Activated naive CD8-positive, alpha-beta T cell (primary cell): ENCODE measurements around the gene DNAH17.

Experiments used
- H3K27ac Mint-ChIP-seq: one replicate; pipeline ENCODE4 v1.8.0; 2021; ENCODE audit warnings: mixed read lengths
- H3K27me3 Mint-ChIP-seq: one replicate; pipeline ENCODE4 v1.8.0; 2021; ENCODE audit warnings: mixed read lengths
- H3K36me3 Mint-ChIP-seq: one replicate; pipeline ENCODE4 v1.8.0; 2021; ENCODE audit warnings: mixed read lengths
- H3K4me1 Mint-ChIP-seq: one replicate; pipeline ENCODE4 v1.8.0; 2021; ENCODE audit warnings: low read depth, mixed read lengths
- H3K4me3 Mint-ChIP-seq: one replicate; pipeline ENCODE4 v1.8.0; 2021; ENCODE audit warnings: mild to moderate bottlenecking, mixed read lengths
- H3K9me3 Mint-ChIP-seq: one replicate; pipeline ENCODE4 v1.8.0; 2021; ENCODE audit warnings: low read depth, mixed read lengths

The DNAH17 gene

GRCh38 chr17:78494696-78495330 lies 82.4 kb downstream of the DNAH17 start:
- Mint-ChIP-seq H3K27me3 (no peaks in the 10 kb centered on the region), H3K4me3 (no peak overlapping the region), H3K4me1 (no peaks in the 10 kb centered on the region), H3K27ac (no peak overlapping the region), H3K9me3 (no peaks in the 10 kb centered on the region), H3K36me3 (no peaks in the 10 kb centered on the region)

- no peak overlapping the region for H3K4me3 Mint-ChIP-seq
- H3K27me3 Mint-ChIP-seq = no peaks in the 10 kb centered on the region
- H3K4me1 Mint-ChIP-seq = no peaks in the 10 kb centered on the region
- H3K36me3 Mint-ChIP-seq = no peaks in the 10 kb centered on the region
- H3K9me3 Mint-ChIP-seq = no peaks in the 10 kb centered on the region
- H3K27ac Mint-ChIP-seq = no peak overlapping the region
Measured at GRCh38 chr17:78493853-78494695, 83.1 kb downstream of the DNAH17 start.

- no peaks in the 10 kb centered on the region for H3K27me3 Mint-ChIP-seq
Measured at GRCh38 chr17:78493450-78493849, 83.7 kb downstream of the DNAH17 start.

GRCh38 chr17:78492116-78492799 lies 84.9 kb downstream of the DNAH17 start:
- Mint-ChIP-seq H3K9me3 (no peaks in the 10 kb centered on the region), H3K27me3 (no peaks in the 10 kb centered on the region), H3K4me3 (no peak overlapping the region), H3K4me1 (no peaks in the 10 kb centered on the region), H3K36me3 (no peaks in the 10 kb centered on the region), H3K27ac (no peak overlapping the region)

More at GRCh38 chr17:78493450-78493849, 83.7 kb downstream of the DNAH17 start:
- H3K27ac Mint-ChIP-seq = no peak overlapping the region
- H3K4me3 Mint-ChIP-seq = no peak overlapping the region
- H3K9me3 Mint-ChIP-seq = no peaks in the 10 kb centered on the region
- no peaks in the 10 kb centered on the region for H3K4me1 Mint-ChIP-seq
- H3K36me3 Mint-ChIP-seq = no peaks in the 10 kb centered on the region

GRCh38 chr17:78491236-78492115 lies 85.7 kb downstream of the DNAH17 start:
- Mint-ChIP-seq H3K9me3 (no peaks in the 10 kb centered on the region), H3K27ac (no peak overlapping the region), H3K4me3 (no peak overlapping the region)

GRCh38 chr17:78490673-78491072 lies 86.5 kb downstream of the DNAH17 start:
- no peak overlapping the region for H3K4me3 Mint-ChIP-seq
- H3K9me3 Mint-ChIP-seq = no peaks in the 10 kb centered on the region
- H3K27me3 Mint-ChIP-seq = no peaks in the 10 kb centered on the region
- H3K4me1 Mint-ChIP-seq = no peaks in the 10 kb centered on the region
- no peaks in the 10 kb centered on the region for H3K36me3 Mint-ChIP-seq
- H3K27ac Mint-ChIP-seq = no peak overlapping the region

More at GRCh38 chr17:78491236-78492115, 85.7 kb downstream of the DNAH17 start:
- Mint-ChIP-seq H3K27me3 (no peaks in the 10 kb centered on the region), H3K36me3 (no peaks in the 10 kb centered on the region), H3K4me1 (no peaks in the 10 kb centered on the region)

- no peaks in the 10 kb centered on the region for H3K36me3 Mint-ChIP-seq
- H3K9me3 Mint-ChIP-seq = no peaks in the 10 kb centered on the region
- no peaks in the 10 kb centered on the region for H3K4me1 Mint-ChIP-seq
- no peak overlapping the region for H3K27ac Mint-ChIP-seq
- H3K27me3 Mint-ChIP-seq = no peaks in the 10 kb centered on the region
- H3K4me3 Mint-ChIP-seq = no peak overlapping the region
Measured at GRCh38 chr17:78490156-78490555, 87.0 kb downstream of the DNAH17 start.

- Mint-ChIP-seq H3K9me3 (no peaks in the 10 kb centered on the region), H3K4me1 (peaks cover 4% of the 10 kb centered on the region), H3K36me3 (no peaks in the 10 kb centered on the region), H3K27me3 (peaks cover 2% of the 10 kb centered on the region), H3K4me3 (no peak overlapping the region), H3K27ac (no peak overlapping the region)
Measured at GRCh38 chr17:78488867-78489634, 88.1 kb downstream of the DNAH17 start.

- Mint-ChIP-seq H3K4me1 (peaks cover 4% of the 10 kb centered on the region), H3K27me3 (peaks cover 2% of the 10 kb centered on the region), H3K9me3 (no peaks in the 10 kb centered on the region), H3K4me3 (no peak overlapping the region), H3K27ac (no peak overlapping the region), H3K36me3 (no peaks in the 10 kb centered on the region)
Measured at GRCh38 chr17:78488156-78488555, 89.0 kb downstream of the DNAH17 start.

GRCh38 chr17:78486946-78487680 lies 90.1 kb downstream of the DNAH17 start:
- no peaks in the 10 kb centered on the region for H3K36me3 Mint-ChIP-seq
- no peaks in the 10 kb centered on the region for H3K9me3 Mint-ChIP-seq
- H3K27me3 Mint-ChIP-seq = peaks cover 2% of the 10 kb centered on the region
- peaks cover 4% of the 10 kb centered on the region for H3K4me1 Mint-ChIP-seq
- H3K27ac Mint-ChIP-seq = no peak overlapping the region
- H3K4me3 Mint-ChIP-seq = no peak overlapping the region

- no peak overlapping the region for H3K4me3 Mint-ChIP-seq
- H3K9me3 Mint-ChIP-seq = no peaks in the 10 kb centered on the region
- H3K36me3 Mint-ChIP-seq = no peaks in the 10 kb centered on the region
- peak overlapping the region; percentile 37 for H3K27ac Mint-ChIP-seq
- H3K4me1 Mint-ChIP-seq = peaks cover 4% of the 10 kb centered on the region
- peaks cover 2% of the 10 kb centered on the region for H3K27me3 Mint-ChIP-seq
Measured at GRCh38 chr17:78486228-78486802, 90.9 kb downstream of the DNAH17 start.

GRCh38 chr17:78485290-78486168 lies 91.7 kb downstream of the DNAH17 start:
- Mint-ChIP-seq H3K4me3 (peak overlapping the region; percentile 77), H3K27ac (no peak overlapping the region), H3K9me3 (no peaks in the 10 kb centered on the region), H3K4me1 (peaks cover 4% of the 10 kb centered on the region), H3K36me3 (no peaks in the 10 kb centered on the region), H3K27me3 (peaks cover 2% of the 10 kb centered on the region)
